Kidney (tissue), 14 donors: ENCODE results near the gene LRRC25. TPM values are rescaled to one million over a fixed set of nuclear protein-coding genes. Genes with fewer than 3 reads are reported as not detected.

Experiments
- DNase-seq, 5 donors: peaks; one replicate each; pipeline ENCODE4 v3.0.0-alpha.2; 2013 to 2020
- FAIRE-seq: peaks from 2 replicates; lab custom pipeline; 2012; peaks lifted over from hg19 to GRCh38; lab: Jason Lieb, UNC
- H3K27ac ChIP-seq, 2 donors: one replicate each; pipeline ENCODE4 v1.7.0; 2013; ENCODE audit warnings: low read depth in 2 of 2, low read length in 2 of 2, inconsistent platforms in 1 of 2
- H3K27me3 ChIP-seq: one replicate; pipeline ENCODE4 v1.7.1; 2013; ENCODE audit warnings: low read length, inconsistent platforms; ENCODE audit not compliant: control insufficient read depth, insufficient read depth
- H3K36me3 ChIP-seq, 3 donors: one replicate each; pipeline versions ENCODE4 v1.7.0 to v1.7.1; 2013; ENCODE audit warnings: low read length in 3 of 3, control low read depth in 1 of 3, inconsistent platforms in 1 of 3; ENCODE audit not compliant: insufficient read depth in 3 of 3, control insufficient read depth in 2 of 3
- H3K4me1 ChIP-seq, 3 donors: one replicate each; pipeline versions ENCODE4 v1.7.0 to v1.7.1; 2013; ENCODE audit warnings: low read length in 3 of 3, inconsistent platforms in 1 of 3, low read depth in 1 of 3; ENCODE audit not compliant: control insufficient read depth in 2 of 3, insufficient read depth in 2 of 3
- H3K4me3 ChIP-seq, 3 donors: one replicate each; pipeline versions ENCODE4 v1.7.0 to v1.8.1; 2013; ENCODE audit warnings: low read length in 3 of 3, control low read depth in 1 of 3, inconsistent platforms in 1 of 3
- H3K9ac ChIP-seq, 3 donors: one replicate each; pipeline versions ENCODE4 v1.7.0 to v1.7.1; 2013; ENCODE audit warnings: low read length in 3 of 3, control low read depth in 1 of 3, inconsistent platforms in 1 of 3
- H3K9me3 ChIP-seq, 3 donors: one replicate each; pipeline versions ENCODE4 v1.7.0 to v1.7.1; 2013; ENCODE audit warnings: low read length in 3 of 3, control low read depth in 1 of 3, inconsistent platforms in 1 of 3; ENCODE audit not compliant: control insufficient read depth in 2 of 3, insufficient read depth in 1 of 3
- intact Hi-C: fragments of 100-400 bp; cut with DNase I; formaldehyde crosslinking; loops from one replicate; pipeline ENCODE4 v1.11.1; 2022
- polyA plus RNA-seq: library from polyadenylated mRNA; stranded (reverse); fragments of 350-450 nt; fragmentation: Illumina TruSeq; extraction: RNeasy Lipid Tissue Mini Kit (QIAGEN cat#74804); gene quantifications from one replicate; pipeline ENCODE4 v1.2.3, GENCODE V29; 2014; ENCODE audit warnings: low read depth, low replicate concordance; ENCODE audit not compliant: insufficient read depth
- total RNA-seq: library from RNA; stranded (reverse); fragmentation: NEBNext Ultra II Directional; extraction: Animal tissue kit (Norgen Biotek cat#: 25700); gene quantifications from one replicate; pipeline ENCODE4 v1.2.1, GENCODE V29; 2021
- TF ChIP-seq, protein P1 (sequence below): IDR thresholded peaks from 3 replicates; pipeline ENCODE4 v1.5.1; 2012; ENCODE audit warnings: mild to moderate bottlenecking, moderate library complexity, borderline replicate concordance; ENCODE audit not compliant: insufficient read depth; ENCODE audit errors: extremely low read depth
- donor health status: control.
- donor health status: control.
- donor health status: control.
- donor health status: control.
- donor health status: control.
- donor health status: DM: yes; HTN: yes; CAD: no.
- donor health status: Normal renal cell carcinoma (clear cell type).

LRRC25 gene
- total and polyA plus RNA-seq, 2 donors from 2014 or later = 2.7 to 13.1 TPM

DNA sequence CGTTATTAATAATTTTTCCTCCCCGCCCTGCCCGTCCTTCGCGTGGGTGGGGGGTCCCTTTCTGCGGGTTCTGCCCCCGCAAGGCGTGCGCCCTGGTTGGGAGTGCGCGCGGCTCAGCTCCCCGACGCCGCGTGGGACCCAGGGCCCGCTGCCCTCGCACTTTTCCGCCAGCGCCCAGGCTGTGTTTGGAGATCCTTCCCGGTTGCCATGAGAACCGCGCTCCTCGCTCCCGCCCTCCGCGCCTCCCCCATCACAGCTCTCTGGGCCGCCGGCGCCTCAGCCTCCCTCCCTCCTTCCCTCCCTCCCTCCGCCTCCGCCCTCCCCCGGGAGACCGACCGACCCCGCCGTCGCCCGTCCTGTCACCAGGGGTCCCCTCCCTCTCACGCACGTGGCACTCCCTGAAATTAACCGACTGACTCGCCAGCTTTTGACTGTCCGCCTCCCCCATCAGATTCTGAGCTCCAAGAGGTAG lies 19.4 kb upstream of the LRRC25 start:
- peak overlapping the region; percentile 82 to 95 for H3K27ac ChIP-seq
- peak overlapping the region in 2 of 3 donors; percentile 26 to 69 for H3K9ac ChIP-seq
- H3K4me1 ChIP-seq = peaks cover 3 to 39% (median 11%) of the 10 kb centered on the region in 3 donors
- intact Hi-C loops = no loop called here
- no peaks in the 10 kb centered on the region for H3K27me3 ChIP-seq
- DNase-seq (peak; percentile 96 to 98 (median 97)), FAIRE-seq (no peak)
- no peaks in the 10 kb centered on the region for H3K9me3 ChIP-seq
- H3K4me3 ChIP-seq = peak overlapping the region in 2 of 3 donors; percentile 39 to 52
- TF ChIP-seq, protein P1, sequence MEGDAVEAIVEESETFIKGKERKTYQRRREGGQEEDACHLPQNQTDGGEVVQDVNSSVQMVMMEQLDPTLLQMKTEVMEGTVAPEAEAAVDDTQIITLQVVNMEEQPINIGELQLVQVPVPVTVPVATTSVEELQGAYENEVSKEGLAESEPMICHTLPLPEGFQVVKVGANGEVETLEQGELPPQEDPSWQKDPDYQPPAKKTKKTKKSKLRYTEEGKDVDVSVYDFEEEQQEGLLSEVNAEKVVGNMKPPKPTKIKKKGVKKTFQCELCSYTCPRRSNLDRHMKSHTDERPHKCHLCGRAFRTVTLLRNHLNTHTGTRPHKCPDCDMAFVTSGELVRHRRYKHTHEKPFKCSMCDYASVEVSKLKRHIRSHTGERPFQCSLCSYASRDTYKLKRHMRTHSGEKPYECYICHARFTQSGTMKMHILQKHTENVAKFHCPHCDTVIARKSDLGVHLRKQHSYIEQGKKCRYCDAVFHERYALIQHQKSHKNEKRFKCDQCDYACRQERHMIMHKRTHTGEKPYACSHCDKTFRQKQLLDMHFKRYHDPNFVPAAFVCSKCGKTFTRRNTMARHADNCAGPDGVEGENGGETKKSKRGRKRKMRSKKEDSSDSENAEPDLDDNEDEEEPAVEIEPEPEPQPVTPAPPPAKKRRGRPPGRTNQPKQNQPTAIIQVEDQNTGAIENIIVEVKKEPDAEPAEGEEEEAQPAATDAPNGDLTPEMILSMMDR = no peak
- H3K36me3 ChIP-seq = no peaks in the 10 kb centered on the region

DNA sequence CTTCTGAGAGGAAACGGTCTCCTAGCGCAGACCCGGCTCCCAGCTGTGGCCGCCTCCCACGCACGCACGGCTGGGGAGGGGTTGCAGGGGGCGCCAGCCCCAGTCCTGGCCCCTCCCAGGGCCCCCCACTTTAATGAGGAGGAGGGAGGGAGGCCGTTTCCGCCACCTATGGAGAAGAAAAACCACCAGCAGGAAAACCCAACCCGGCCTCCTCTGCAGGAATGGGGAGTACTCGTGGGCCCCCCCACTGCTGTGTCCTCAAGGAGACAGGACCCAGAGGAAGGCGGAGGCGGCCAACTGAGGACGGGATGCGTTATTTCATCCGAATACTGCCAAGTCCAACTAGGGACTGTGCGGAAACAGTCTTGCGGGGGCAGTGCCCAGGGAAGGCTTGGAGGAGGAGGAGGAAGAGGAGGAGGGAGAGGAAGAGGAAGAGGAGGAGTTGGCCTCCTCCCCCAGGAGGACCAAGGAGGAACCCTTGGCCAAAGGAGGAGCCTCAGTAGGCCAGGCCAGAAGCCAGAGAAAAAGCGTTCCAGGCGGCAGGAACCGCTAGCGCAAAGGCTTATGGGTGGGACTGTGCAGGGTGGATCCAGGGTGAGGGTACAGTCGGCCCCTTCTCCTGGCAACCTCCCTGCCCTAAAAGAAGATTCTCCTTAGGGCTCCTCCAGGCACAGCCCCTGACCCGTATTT lies 17.9 kb upstream of the LRRC25 start:
- intact Hi-C loops = no loop called here
- Histone ChIP-seq H3K36me3 (no peaks in the 10 kb centered on the region), H3K4me1 (peaks cover 3 to 33% (median 11%) of the 10 kb centered on the region in 3 donors), H3K9ac (peak overlapping the region in 1 of 3 donors; percentile 40), H3K9me3 (no peaks in the 10 kb centered on the region), H3K4me3 (peak overlapping the region in 2 of 3 donors; percentile 25 to 30), H3K27ac (peak overlapping the region; percentile 82 to 95), H3K27me3 (no peaks in the 10 kb centered on the region)
- FAIRE-seq (no peak), DNase-seq (peak; percentile 86 to 96 (median 93))
- TF ChIP-seq, protein P1 = no peak

DNA sequence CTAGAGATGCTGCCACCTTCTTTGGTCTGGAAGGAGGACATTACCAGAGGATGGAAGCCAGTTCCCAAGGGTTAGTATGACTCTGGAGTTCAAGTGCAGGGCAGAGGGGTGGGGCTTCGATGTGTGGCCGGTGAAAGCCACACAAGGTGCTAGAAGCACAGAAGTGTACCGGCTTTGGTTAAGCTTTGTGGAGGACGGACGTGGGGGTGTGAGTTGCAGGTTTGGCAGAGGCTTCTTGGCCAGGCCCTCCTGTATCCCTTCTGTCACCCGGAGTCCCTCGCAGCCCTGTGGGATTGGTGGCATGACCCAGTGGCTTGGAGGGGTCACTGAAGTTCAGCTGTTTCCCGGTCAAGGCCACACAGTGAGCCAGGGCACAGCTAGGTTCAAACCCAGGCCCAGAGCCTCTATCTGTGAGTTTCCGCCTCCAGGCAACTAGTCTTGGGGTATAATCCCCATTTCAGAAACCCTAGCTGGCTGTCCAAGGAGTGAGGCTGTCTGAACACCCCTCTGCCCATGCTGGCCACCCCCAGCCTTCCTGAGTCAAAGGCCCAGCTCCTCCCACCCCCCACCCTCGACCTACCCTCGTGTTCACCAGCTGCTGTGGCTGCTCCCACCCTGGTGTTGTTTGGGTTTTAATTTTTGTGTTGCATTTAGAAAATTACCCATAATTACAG lies 17.2 kb upstream of the LRRC25 start:
- peaks cover 3 to 33% (median 11%) of the 10 kb centered on the region in 3 donors for H3K4me1 ChIP-seq
- H3K9ac ChIP-seq = peak overlapping the region in 1 of 3 donors; percentile 3
- no peaks in the 10 kb centered on the region for H3K9me3 ChIP-seq
- intact Hi-C loops = no loop called here
- DNase-seq = peak in 4 of 5 donors; percentile 60 to 83 (median 78)
- FAIRE-seq = no peak
- peak overlapping the region; percentile 82 to 95 for H3K27ac ChIP-seq
- H3K4me3 ChIP-seq = peak overlapping the region in 2 of 3 donors; percentile 20 to 25
- H3K27me3 ChIP-seq = no peaks in the 10 kb centered on the region
- no peaks in the 10 kb centered on the region for H3K36me3 ChIP-seq
- TF ChIP-seq, protein P1 = no peak
